EH (cell line): Measurements from ENCODE around the gene MUC13.

Experiments
- DNase-seq: peaks from one replicate; pipeline ENCODE4 v3.0.0-alpha.2; 2015; ENCODE audit warnings: low read depth

Gene MUC13

GRCh38 chr3:124942613-124943012 lies 8.1 kb upstream of the MUC13 start:
- DNase-seq = no peak

GRCh38 chr3:124941771-124942170 lies 7.2 kb upstream of the MUC13 start:
- DNase-seq = no peak

- DNase-seq = no peak
These were observed 5.1 kb upstream of the MUC13 start for GRCh38 chr3:124939661-124940060.

- no peak for DNase-seq
These were observed 4.3 kb upstream of the MUC13 start for GRCh38 chr3:124938896-124939295.

GRCh38 chr3:124937049-124937448 lies 2.5 kb upstream of the MUC13 start:
- DNase-seq = no peak

- DNase-seq = no peak
These were observed 1.4 kb upstream of the MUC13 start for GRCh38 chr3:124935794-124936542.

- no peak for DNase-seq
These were observed 713 bp upstream of the MUC13 start for GRCh38 chr3:124935264-124935663.

GRCh38 chr3:124928333-124929202 lies 6.0 kb downstream of the MUC13 start:
- DNase-seq = peak; percentile 75

GRCh38 chr3:124927574-124928045 lies 6.9 kb downstream of the MUC13 start:
- DNase-seq = no peak

- DNase-seq = peak; percentile 19
These were observed 8.0 kb downstream of the MUC13 start for GRCh38 chr3:124926426-124927101.

GRCh38 chr3:124924741-124925140 lies 9.8 kb downstream of the MUC13 start:
- DNase-seq = peak; percentile 52

- peak; percentile 53 for DNase-seq
These were observed 10.7 kb downstream of the MUC13 start for GRCh38 chr3:124923833-124924232.

- DNase-seq = no peak
These were observed 13.8 kb downstream of the MUC13 start for GRCh38 chr3:124920718-124921117.

GRCh38 chr3:124919756-124920155 lies 14.8 kb downstream of the MUC13 start:
- DNase-seq = peak; percentile 87

GRCh38 chr3:124918524-124918923 lies 16.0 kb downstream of the MUC13 start:
- DNase-seq = no peak

GRCh38 chr3:124916837-124917409 lies 17.6 kb downstream of the MUC13 start:
- DNase-seq = no peak

GRCh38 chr3:124915254-124915653 lies 19.3 kb downstream of the MUC13 start:
- DNase-seq = no peak

- no peak for DNase-seq
These were observed 26.6 kb downstream of the MUC13 start for GRCh38 chr3:124907957-124908356.

GRCh38 chr3:124904835-124905492 lies 29.6 kb downstream of the MUC13 start:
- DNase-seq = no peak

GRCh38 chr3:124903896-124904834 lies 30.4 kb downstream of the MUC13 start:
- DNase-seq = peak; percentile 61
